Mesenteric fat pad (tissue), 1 donor: Measurements from ENCODE around the gene TMEM63B. TPM values are rescaled to one million over a fixed set of nuclear protein-coding genes. Genes with fewer than 3 reads are reported as not detected.
"Not testable (repeated sequence)": the region's sequence is repeated elsewhere in the genome, so short reads cannot be mapped to it uniquely, and the experiment has no call there.

Experiments
- DNase-seq: peaks from one replicate; pipeline ENCODE4 v3.0.0-alpha.2; 2020; ENCODE audit warnings: low spot score
- total RNA-seq: library from RNA; stranded (reverse); fragmentation: NEBNext Ultra II Directional; extraction: Animal tissue kit (Norgen Biotek cat#: 25700); gene quantifications from one replicate; pipeline ENCODE4 v1.2.1, GENCODE V29; 2021
- donor health status: DM: yes; HTN: yes; CAD: no.

The TMEM63B gene
- total RNA-seq, 1 donor from 2014 or later, result 24.3 TPM

- DNase-seq, result no peak
Observed at GRCh38 chr6:44142835-44143234, 15.5 kb downstream of the TMEM63B start.

DNA sequence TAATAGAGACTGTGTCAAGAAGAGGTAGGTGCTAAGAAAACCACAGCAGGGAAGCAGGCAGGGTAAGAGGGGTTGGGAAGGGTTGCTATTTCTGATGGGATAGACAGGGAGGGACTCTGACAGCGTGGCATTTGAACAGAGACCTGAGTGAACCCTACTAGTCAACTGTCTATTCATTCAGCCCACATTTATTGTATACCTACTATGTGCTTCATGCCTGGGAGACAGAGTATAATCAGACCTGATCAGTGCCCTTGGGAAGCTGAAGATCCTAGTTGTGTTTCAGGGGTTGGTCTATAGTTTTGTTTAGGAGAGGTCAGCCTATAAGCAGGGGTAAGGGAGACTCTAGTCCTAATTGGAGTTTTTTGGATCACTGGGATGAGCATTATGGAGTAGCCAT, 16.4 kb downstream of the TMEM63B start:
- DNase-seq, result no peak

DNA sequence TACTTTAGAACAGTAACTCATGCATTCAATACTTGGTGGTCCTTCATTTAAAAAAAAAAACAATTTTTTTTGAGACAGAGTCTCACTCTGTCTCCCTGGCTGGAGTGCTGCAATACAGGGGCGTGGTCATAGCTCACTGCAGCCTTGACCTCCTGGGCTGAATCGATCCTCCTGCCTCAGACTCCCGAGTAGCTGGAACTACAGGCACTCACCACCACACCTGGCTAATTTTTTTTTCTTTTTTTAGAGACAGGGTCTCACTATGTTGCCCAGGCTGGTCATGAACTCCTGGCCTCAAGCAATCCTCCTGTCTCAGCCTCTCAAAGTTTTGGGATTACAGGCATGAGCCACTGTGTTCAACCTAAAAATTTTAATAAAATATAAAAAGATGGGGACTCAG, 17.2 kb downstream of the TMEM63B start:
- DNase-seq, result not testable (repeated sequence)

DNA sequence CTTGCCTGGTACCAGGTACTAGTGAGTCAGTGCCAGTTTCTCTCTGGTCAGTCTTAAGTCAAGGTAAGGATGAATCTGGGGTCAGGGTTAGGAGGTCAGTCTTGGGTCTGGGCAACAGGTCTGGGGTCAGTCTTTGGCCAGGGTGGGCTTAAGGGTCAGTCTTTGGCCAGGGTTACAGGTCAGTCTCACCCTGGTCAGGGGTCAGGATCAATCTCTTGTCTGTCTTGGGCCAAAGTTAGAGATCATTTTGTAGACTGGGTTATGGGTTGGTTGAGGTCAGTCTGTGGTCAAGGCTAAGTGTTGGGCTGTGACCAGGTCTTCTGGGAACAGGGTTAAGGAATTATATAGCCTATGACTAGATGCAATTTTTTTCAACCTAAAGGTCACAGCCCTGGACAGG, 18.5 kb downstream of the TMEM63B start:
- DNase-seq, result no peak

GRCh38 chr6:44146685-44147084, 19.3 kb downstream of the TMEM63B start:
- no peak for DNase-seq

GRCh38 chr6:44147256-44147655, 19.9 kb downstream of the TMEM63B start:
- DNase-seq, result no peak

GRCh38 chr6:44148306-44148705, 21.0 kb downstream of the TMEM63B start:
- no peak for DNase-seq

GRCh38 chr6:44149369-44150012, 22.1 kb downstream of the TMEM63B start:
- no peak for DNase-seq

DNA sequence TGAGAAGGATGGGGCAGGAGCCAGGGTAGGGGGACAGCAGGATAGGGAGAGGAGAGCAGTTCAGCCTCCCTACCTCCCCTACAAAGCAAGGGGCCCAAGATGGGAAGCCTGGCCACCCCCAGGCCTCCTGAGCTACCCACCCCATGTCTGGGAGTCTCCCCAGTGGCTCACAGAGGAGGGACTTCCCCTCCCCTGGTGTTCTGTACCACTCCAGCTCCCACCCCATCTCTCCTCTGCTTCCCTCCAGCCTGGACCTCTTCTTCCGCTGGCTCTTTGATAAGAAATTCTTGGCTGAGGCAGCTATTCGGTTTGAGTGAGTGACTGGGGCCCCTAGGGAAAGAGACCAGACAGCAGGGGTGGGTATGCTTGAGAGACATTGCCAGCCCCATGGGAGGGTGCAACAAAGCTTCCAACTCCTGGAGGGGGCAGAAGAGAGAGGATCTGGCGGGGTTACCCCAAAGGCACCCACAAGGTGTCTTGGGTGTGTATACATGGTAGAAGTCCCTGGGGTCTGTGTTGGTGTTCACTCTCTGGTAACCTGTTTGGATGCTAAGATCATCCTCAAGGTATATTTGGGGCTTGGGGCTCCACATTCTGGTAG, 23.1 kb downstream of the TMEM63B start:
- no peak for DNase-seq

DNA sequence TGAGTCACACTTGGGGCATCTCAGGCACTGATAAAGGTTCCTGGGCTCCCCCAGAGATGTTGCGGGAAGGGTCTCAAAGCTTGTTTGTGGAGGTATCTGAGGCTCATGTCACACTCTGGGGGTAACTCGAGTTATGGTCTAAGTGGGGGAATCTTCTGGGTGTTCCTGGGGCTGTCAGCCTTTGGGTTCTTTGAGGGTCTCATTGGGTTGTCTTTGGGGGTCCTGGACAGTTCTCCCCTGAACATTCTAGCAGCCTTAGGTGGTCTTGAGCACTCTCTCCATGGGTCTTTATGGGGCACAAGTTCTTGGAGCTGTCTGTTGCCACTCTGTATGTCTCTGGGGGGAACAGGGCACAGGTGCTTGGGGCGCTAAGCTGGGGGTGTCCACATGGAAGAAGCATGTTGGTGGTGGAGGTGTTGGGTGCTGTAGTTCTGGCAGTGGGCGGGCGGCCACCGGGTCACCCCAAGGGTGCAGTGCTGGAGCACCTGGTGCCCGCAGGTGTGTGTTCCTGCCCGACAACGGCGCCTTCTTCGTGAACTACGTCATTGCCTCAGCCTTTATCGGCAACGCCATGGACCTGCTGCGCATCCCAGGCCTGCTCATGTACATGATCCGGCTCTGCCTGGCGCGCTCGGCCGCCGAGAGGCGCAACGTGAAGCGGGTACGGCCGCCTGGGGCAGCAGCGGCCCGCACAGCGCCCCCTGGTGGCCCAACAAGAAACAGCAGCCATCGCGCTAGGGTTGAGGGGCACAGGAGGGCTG, 24.2 kb downstream of the TMEM63B start:
- peak; percentile 95 for DNase-seq

- no peak for DNase-seq
Observed at GRCh38 chr6:44152109-44152461, 24.7 kb downstream of the TMEM63B start.

- DNase-seq, result no peak
Observed at GRCh38 chr6:44152533-44152932, 25.2 kb downstream of the TMEM63B start.

GRCh38 chr6:44154067-44154466, 26.7 kb downstream of the TMEM63B start:
- DNase-seq, result no peak

DNA sequence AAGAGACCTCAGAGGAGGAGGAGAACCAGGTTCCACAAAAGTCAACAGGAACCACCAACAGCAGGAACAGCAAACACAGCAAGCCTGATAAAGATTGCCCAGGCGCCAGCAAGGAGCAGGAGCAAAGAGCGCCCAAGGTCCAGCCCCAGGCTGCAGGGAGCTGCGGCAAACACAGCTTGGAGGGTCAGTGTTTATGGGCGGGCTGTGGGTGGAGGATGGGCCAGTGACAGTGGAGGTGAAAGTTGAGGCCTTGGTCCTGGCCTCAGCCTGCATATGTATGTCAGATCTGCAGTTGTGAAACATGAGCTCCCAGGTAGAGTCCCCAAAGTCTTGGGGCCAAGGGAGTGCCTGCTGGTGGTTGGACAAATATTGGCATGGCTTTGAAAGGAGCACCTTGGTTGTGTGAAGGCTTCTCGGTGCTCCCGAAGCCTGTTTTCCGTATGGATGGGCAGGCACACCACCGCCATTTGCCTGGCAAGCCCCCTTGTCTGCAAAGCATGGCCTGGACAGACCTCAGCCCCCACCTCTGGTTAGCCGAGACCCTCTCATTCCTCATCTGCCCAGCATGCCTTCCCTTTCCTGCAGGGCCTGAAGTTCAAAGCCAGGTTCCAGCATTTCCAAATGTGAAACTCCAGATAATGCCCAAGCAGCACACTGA, 29.3 kb downstream of the TMEM63B start:
- no peak for DNase-seq

GRCh38 chr6:44157152-44157521, 29.8 kb downstream of the TMEM63B start:
- no peak for DNase-seq

- no peak for DNase-seq
Observed at GRCh38 chr6:44158770-44159228, 31.4 kb downstream of the TMEM63B start, which contains the start of gene CAPN11. CAPN11 (plus strand) TSS chr6:44158820; CDS start chr6:44158849, 29 bp downstream.

DNA sequence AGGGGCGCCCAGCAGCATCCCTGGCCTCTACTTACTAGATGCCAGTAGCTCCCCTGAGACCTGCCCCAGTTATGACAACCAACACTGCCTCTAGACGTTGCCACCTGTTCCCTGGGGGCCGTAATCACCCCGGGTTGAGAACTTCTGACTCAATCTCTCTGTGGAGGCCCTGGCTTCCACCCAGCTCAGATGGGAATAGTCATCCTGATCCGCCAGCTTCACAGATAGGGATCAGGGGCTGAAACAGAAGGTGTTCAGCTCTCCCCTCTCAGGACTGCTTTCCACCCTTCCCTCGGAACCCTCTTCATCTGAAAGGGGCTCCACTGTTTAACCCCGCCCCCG, 34.6 kb downstream of the TMEM63B start:
- no peak for DNase-seq

DNA sequence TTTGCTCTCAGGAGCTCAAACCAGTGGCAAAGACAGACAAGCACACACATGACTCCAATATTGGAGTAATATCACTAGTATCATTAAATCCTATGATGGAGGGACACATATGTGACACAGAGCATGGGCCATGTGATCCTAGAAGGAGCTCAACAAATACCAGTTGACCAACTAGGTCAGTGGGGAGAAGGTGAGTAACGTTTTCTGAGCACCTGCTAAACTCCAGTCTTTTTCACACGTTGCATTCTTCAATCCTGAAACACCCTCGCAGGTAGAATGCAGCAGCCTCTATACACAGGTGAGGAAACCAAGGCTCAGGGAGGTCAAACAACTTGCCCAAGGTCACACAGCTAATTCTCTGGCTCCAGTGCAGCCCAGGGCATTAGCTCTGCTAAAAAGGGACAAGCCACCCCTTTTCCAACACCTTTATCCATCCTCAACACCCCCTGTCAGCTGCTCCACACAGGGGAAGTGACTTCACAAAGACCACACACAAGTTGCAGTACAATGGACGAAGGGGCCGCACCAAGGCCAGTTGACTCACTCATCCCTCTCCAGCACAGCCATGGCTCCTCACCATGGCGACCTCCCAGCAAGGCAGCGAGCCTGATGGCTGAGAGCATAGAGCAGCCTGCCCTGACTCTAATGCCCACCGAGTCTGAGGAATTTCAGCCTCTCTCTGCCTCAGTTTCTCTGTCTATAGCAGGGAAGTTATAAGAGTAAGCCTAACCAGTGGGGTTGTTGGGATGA, 35.7 kb downstream of the TMEM63B start:
- no peak for DNase-seq

GRCh38 chr6:44166116-44166515, 38.8 kb downstream of the TMEM63B start:
- no peak for DNase-seq

DNA sequence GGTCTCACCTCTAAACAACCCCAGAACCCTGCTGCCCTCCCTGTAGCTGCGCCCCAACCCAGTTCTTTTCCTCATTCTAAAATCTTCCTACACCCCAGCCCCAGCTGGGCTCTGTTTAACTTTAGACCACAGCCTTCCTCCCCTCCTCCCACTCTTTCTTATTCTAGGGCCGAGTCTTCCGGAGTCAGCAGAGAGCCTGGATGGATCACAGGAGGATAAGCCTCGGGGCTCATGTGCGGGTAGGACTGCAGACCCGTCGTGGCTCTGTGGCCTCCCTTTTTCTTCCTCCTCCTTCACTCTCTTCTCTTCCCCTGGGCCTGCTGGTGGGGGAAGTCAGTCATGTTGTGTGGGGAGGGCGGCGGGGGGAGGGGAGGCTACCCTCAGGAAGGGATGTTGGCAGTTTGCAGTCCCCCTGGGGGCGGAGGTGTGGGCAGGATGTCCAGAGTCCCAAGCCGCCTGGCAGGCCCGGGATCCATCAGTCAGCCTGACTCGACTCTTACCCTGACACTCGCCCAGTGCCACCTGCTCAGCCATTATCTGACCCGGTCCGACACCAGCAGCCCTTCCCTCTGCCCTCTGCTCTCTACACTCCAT, 39.3 kb downstream of the TMEM63B start:
- DNase-seq, result no peak

- no peak for DNase-seq
Observed at GRCh38 chr6:44167567-44167966, 40.2 kb downstream of the TMEM63B start.
